Esophagus squamous epithelium (tissue), 4 donors: ENCODE data around the gene DUSP7.

Source experiments
- POLR2A ChIP-seq, 4 donors: fragments of 450-650 bp; IDR thresholded peaks; one replicate each; pipeline ENCODE4 v1.6.1; 2017; ENCODE audit warnings: antibody characterized with exemption in 4 of 4, mild to moderate bottlenecking in 4 of 4, moderate library complexity in 3 of 4
- TF ChIP-seq, protein P1 (sequence below), 6 experiments: fragments of 450-650 bp in 4 of 6; fragments of 200-600 bp in 2 of 6; sonication (generic) in 2 of 6; IDR thresholded peaks; one replicate each; pipeline ENCODE4 v1.5.1; 2016 to 2019; ENCODE audit warnings: antibody characterized with exemption in 6 of 6, mild to moderate bottlenecking in 4 of 6, moderate library complexity in 4 of 6

DNA sequence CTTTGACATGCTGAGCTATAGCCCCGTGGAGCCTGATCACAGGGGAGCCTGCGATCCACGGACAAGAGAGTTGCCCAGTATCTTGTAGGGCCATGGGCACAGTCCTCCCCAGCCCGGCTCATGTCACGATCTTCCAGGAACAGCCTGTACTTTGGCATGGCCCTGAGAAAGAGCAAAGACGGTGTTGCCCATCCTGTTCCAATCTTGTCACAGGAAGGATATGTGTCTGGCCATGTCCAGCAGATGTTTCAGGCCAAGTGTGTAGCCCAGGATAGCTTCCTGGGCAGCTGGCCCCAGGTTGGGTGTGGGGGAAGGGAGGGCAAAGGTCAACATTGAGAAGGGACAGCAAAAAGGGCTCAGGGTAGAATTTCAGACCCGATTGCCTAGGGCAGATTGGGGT, 43.7 kb downstream of the DUSP7 start:
- TF ChIP-seq, protein P1, sequence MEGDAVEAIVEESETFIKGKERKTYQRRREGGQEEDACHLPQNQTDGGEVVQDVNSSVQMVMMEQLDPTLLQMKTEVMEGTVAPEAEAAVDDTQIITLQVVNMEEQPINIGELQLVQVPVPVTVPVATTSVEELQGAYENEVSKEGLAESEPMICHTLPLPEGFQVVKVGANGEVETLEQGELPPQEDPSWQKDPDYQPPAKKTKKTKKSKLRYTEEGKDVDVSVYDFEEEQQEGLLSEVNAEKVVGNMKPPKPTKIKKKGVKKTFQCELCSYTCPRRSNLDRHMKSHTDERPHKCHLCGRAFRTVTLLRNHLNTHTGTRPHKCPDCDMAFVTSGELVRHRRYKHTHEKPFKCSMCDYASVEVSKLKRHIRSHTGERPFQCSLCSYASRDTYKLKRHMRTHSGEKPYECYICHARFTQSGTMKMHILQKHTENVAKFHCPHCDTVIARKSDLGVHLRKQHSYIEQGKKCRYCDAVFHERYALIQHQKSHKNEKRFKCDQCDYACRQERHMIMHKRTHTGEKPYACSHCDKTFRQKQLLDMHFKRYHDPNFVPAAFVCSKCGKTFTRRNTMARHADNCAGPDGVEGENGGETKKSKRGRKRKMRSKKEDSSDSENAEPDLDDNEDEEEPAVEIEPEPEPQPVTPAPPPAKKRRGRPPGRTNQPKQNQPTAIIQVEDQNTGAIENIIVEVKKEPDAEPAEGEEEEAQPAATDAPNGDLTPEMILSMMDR (IDR thresholded peaks at IDR 0.05) = no peak
- TF ChIP-seq POLR2A (IDR thresholded peaks at IDR 0.05) = no peak
